Stimulated activated CD8-positive, alpha-beta memory T cell treated with anti-CD3 and anti-CD28 coated beads, Interleukin-7, amount 100 ng/mL, for 1 hour (primary cell): Measurements from ENCODE around the gene VTI1A.

ENCODE experiments used
- DNase-seq, 2 donors: peaks; one replicate each; pipeline ENCODE4 v3.0.0-alpha.2; 2020; ENCODE audit warnings: low read depth in 2 of 2

The VTI1A gene

DNA sequence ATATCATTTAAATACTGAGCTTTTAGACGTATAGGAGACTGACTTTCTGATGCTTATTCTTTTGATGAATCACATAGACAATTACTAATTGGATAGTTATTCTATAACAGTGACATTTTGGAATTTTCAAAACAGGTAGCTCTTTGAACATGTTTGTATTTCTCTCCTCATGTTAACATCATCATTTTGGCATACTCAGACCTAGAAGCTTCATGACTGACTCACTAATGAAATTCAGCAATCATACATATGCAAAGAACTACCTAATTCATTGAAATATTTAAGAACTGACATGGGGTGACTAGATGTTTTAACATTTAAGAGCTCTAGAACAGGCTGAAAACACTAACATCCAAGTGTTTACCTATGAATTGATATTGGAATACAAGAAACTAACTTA, 192.3 kb downstream of the VTI1A start:
- no peak for DNase-seq

DNA sequence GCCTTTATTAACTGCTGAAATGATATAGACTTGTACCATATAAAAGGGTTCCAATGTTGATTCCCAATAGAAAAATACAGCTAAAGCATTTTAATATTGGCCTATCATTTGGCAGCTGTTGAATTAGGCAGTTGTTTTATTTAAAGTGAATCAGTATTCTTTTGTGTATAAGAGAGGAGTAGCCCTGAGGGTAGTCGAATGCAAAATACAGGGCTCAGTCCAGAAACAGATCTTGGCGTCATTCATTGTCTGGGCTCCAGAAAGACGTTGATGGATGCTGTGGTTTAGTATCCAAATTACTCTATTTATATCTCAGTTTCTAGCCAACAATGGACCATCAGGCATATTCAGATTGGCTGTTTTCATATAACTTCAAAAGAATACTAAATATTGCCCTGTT, 193.6 kb downstream of the VTI1A start:
- DNase-seq = no peak

DNA sequence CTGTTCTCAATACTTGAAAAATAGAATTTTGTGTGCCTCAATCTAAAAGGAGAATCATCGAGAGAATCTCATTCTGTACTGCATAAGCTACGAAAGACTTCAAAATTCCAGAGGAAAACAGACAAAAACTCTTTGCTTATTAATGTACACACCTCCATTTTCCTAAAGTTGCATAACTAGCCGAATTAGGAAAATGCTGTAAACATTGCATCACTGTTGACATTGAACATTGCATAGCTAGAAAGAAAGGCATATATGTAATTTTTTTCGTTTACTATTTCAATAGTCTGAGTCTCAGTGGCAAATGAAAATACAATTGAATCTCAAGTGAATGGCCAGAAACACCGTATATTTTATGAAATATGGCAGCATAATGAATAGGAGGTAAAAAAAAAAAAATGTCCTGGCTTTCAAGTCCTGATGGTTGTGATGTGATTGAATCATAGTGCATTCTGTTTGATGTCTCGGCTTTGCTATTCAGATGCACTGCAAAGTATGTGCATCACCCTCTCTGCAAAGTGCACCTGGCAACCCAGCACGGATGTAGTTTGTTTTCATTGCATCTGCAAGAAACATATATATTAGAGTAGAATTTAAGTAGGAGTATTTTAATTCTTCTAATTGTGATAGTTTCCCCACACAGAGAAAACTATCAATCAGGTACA, 196.7 kb downstream of the VTI1A start:
- no peak for DNase-seq

DNA sequence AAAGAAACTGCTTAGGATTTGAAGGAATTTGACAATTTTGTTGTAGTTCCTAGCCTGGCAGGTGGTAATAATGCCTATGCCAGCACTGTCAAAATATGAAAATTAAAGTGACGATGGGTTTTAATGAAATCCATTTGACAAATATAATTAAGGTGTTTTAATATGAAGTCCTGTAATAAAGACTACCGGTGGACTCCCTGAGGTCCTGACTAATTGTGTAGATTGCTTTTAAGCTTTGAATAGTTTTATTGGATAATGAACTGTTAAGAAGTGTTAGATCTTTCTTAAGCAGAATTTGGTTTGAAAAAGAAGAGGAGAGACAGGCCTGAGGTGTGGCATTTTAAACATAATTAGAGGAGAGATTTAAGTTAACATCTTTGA, 197.2 kb downstream of the VTI1A start:
- DNase-seq = no peak

DNA sequence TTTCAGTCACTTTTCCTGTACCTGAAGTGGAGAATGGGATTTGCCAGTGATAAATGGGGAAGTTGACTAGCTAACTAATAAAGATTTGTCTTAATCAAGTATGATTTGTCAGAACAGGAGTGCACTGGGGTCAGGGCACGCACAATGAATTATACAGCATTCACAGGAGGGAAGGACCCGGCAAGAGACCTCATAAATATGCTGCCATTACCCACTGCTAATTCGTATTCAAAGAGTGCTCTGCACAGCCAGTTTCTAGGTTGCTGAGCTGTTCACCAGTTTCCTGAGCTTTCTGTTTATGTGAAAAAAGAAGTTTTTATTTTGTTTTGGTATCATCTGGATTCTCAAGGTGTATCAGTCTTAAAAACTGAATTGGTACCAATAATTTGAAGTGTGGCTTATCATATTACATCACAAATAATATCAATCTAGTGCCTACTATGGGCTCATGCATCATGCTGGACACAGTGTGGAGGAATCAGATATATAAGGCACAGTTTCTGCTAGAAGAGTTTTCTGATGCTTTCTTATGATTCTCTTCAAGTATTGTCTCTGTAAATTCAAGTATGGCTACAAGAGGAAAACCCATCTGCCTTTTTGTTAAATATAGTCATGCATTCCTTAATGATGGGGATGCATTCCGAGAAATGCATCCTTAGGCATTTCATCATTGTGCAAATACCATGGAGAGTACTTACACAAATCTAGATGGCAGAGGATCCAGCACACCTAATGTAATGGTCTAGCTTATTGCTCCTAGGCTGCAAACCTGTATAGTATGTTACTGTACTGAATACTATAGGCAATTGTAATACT, 202.2 kb downstream of the VTI1A start:
- DNase-seq = no peak

DNA sequence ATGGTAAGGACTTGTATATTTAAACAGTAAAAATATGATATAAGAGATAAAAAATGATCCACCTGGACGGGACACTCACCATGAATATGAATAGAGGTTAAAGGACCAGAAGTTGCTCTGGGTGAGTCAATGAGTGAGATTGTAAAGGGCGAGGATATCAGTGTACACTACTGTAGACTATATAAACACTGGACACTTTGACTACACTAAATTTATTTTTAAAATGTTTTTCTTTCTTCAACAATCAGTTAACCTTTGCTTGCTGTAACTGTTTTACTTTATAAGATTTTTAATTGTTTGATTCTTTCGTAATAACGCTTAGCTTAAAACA, 202.8 kb downstream of the VTI1A start:
- DNase-seq = no peak

DNA sequence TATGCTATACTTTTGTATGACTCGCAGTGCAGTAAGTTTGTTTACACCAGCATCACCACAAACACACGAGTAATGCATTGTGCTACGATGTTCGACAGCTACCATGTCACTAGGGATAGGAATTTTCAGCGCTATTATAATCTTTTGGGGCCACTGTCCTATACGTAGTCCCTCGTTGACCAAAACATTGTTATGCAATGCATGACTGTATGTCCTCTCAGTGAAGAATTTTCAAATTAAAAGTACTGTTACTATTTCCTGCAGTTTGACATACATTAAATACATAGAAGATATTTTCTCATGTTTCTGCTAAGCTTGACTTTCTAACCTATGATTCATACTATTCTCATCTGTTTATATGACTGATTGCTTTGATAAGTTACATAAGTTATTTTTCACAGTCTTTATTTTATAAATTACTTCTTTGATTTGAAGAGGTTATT, 203.6 kb downstream of the VTI1A start:
- DNase-seq = no peak

DNA sequence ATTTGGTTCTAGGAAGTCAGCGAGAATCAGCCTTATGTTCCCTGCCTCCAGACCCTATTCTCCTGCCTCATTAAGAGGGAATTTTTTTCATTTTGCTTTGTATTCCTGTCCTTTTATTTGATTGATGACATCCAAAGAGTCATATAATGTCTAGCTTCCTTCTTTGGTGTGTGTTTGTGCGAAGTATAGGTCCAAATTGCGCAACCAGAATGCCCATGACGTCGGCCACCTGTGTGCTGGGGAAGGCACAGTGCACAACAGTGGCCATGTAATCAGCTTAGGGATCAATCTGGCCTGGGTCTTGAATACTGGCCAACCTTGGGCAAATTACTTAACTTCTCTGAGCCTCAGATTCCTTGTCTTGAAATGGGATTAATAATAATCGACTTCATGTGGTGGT, 206.2 kb downstream of the VTI1A start:
- no peak for DNase-seq

DNA sequence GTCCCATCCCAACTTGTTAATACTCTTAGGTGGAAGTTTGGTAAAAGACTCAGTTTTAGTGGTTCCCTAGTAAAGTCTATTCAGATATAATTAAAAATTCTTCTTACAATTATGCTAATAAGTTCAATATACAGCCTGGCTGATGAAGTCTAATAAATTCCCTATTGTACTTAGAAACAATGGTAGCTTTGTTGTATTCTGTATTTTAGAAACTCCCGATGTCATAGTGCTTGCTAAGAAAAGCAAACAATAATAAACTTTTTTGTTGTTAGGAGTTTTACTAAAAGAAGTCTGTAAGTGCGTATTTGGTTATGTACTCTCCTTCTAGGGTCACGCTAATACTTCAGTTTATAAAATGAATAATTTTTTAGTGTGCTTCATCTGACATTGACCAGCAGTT, 206.8 kb downstream of the VTI1A start:
- DNase-seq = no peak

DNA sequence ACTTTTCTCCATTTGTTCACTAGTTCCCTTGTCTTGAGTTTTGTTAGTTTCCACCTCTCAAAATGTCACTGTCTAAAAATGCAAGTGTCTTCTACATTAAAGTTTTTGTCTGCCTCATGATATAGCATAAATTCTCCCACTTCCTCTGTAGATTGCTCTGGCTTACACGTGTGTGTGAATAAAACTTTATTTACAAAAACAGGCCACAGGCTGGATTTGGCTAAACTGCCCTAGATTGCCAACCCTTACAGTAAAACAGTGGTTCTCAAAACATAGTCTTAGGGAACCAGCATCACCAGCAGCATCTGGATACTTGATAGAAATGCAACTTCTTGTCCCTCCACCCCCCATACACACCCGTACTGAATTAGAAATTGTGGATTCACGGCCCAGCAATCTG, 207.8 kb downstream of the VTI1A start:
- no peak for DNase-seq

DNA sequence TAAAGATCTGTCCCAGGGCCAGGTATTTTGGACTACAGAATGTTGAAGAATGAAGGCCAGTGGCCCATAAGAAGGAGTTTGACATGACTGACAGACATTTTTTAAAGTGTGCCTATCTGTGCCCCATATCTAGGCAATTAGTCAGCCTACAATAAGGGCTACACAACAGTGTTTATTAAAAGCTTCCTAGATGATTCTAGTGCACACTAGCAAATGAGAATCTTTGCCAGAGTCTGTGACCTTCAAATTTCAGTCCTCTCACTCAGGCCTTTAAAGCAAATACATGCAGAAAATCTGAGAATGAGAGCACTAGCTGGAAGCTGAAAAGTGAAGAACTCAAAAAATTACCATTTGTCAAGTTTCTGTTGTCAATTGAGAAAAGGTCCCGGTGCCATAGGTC, 208.7 kb downstream of the VTI1A start:
- no peak for DNase-seq

DNA sequence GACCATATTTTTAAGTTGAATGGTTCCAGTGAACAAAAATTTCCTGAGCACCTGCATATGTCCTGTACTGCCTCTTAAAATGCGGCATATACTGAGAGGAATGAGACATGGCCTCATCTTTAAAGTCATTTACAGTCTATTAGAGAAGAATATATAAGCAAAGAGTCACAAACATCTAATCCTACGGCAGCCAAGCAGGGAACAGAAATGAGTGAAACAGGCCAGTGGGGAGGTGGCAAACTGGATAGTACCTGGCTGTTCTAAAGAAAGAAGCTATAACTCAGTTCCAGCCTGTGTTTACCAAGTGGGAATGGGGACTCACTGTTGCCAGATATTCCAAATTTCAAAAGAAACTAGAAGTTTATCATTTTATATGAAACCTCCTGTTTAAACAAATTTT, 211.4 kb downstream of the VTI1A start:
- no peak for DNase-seq

DNA sequence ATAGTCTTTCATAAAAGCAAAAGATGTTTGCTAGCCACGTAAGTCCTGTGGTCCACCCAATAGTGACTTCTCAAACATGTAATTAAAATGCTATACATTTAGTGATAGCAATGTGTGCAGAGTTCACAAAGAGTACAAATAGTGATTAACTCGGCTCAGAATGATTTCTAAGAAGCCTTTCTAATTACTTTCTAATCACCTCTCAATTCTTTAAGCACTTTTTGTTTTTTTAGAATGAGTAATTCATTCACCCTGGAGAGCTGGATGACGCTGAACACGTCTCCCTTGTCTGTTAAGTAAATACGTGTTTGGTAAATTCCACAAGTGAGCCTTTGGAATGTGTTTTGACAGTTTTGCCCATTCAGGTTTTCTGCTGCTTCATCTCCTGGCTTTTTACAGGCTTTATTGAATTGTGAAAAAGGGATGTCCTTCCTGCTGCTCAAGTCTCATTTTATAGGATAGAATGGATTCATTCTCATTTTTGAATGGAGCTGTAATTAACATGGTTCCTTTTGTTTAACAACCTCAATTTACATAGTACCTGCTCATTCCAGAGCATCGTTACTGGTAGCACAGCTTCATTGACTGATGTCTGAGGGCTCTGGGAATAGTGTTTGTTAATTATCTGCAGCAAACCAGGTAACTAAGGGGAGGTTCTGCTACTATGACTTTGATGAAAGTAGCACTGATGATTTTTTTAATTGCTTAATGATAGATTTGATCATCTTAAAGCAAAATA, 212.1 kb downstream of the VTI1A start:
- no peak for DNase-seq

DNA sequence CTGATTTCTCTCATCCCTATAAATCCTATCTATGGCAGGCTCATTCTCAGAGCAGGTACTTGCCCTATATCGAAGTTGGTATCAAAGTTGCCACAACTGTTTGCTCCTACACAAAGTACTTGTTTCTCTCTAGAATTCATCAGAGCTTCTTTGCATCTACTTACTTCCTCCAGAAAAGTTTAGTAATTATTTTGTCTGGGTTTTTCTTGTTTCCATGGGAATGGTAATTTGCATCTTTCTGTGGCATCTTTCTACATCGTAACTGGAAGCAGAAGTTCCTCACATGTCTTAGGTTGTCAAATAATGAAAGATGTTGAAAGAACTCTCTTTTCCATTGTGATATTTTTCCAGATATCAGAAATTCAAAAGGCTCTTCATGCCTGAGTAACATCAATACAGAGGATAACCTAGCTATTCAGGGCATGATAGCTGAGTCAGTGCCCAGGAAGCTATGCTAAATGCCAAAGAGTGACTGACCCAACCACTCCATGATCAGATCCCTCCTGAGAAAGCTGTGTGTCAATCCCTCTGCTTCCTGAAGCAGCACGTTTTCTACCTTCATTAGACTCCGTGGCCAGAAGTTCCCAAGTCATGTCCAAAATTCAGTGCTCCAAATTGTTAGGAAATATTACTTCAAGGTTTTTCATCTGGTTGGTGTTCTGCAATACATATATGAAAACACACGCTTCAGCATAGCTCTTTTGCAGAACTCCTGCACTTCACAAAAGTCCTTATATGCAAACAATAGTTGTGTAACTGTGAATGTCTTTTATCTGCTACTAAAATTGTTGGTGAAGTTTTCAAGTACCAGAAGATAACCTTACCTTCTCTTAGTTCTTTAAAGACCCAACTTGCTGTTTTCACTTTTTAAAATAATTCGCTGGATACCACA, 216.5 kb downstream of the VTI1A start:
- no peak for DNase-seq

DNA sequence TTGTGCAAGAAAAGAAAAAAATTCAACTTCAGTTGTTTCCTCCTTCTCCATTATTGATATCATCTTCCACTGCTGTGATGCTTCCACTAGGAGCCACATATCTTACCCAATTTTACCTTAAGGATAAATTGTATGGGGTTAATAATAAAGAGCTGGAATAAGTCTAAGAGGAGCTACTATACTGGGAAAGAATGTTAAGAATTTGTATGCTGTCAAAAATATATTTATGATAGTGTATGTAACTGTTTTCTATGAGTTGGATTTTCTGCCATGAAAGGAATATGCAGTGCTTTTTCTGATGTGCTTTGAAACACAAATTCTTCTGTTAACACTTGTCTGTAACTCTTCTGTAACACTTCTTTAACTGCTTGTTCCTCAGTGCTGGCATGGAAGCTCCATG, 219.1 kb downstream of the VTI1A start:
- no peak for DNase-seq

DNA sequence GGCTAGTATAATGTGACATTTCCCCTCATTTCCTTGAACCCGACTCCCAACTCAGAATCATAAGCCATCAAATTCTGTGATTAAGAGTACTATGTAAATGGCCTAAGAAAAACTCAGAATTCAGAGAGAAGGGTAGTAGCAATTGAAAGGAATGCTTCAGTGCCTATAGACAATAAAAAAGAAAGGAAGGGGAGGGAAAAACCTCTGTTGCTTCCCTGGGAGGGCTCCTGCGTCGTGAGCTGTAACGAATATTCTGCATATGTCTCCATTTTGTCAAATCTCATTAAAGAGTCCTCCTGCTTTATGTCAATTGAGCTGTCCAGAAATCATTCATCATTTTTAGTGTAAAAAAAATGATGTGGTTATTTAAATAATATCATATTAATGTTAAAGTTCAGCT, 223.0 kb downstream of the VTI1A start:
- no peak for DNase-seq

DNA sequence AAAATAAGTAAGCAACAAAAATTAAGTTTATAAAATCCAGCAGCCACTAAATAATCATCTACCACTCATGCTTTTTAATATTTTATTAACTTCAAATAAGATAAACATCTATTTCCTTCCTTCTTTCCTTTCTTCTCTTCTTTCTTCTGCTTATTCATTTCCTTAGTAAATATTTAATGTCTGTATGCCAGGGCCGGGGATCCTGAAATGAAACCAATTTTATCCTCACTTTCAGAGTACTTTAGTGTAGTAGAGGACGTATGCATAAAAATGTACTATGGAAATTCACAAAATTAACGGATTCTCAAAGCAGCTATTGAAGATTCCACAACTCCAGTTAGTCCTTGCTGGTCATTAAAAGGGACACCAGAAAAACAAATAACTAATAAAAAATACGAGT, 224.7 kb downstream of the VTI1A start:
- DNase-seq = no peak

DNA sequence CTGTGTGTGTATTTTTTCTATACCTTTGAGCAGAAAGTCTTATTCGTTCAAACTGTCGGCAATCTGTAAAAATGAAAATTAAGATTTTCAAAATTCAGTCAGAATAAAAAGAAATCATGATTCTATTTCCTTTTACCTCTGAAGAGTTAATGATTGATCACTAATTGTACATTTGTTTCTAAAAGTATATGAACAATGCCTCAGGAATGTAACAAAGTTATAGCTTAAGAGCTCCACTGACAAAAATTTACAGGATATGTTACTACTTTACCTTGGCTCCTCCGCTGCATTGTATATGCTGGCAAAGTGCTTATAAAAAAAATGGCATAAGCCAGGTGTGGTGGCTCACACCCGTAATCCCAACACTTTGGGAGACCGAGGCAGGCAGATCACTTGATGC, 225.7 kb downstream of the VTI1A start:
- DNase-seq = no peak

DNA sequence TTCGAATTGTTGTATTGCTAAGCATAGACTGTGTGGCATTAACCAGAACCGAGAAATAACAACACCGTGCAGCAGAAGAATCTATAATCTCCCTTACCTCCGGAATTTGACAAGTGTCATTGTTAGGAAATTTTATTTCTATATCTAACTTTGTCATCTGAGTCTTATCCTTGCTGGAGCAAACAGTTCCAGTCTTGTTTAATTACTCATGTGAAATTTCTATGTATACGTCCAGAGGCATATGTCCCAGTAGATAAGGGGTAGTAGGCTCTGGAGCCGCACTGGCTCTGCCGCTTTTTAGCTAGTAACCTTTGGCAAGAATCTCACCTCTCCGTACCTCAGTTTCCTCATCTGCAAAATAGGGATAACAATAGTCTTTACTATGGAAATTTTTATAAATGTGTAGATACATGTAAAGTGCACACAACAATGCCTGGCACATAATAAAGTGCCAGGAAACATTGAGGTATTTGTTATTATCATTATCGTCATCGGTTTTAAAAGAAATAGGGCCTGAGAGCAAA, 228.6 kb downstream of the VTI1A start:
- no peak for DNase-seq

DNA sequence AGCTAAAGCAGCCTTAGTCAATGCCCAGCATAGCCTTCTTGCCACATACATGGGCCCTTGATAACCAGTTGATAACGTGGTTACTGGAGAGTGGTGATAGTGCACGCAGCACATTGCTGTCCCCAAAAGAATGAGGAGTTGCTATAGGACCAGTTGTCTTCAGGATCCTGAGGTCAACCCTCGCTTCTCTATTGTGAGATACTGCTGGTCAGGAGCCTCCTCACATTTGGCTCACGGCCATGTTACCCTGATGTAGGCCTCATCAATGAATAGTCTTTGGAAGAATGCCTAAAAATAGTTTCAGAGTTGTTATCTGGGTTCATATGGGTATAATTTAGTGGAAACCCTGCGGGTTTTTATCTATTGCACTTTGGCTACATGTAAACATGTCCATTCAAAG, 230.7 kb downstream of the VTI1A start:
- no peak for DNase-seq

DNA sequence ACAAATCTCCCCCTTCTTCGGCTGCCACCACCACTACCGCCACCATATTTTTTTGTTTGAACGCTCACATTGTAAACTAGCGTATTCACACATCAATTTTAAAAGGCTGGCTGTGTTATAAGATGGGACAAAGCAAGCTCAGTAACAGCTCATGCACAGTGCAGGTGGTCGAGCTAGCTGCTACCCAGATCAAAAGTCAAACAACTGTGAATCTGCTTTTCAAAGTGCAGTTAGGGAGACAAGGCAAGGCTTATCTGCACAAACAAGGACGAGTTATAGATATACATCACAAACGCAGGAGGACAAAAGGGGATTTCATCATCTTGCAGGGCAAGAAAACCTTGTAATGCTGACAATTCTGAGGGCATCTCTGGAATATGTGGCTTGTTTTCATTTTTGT, 231.6 kb downstream of the VTI1A start:
- DNase-seq = no peak

DNA sequence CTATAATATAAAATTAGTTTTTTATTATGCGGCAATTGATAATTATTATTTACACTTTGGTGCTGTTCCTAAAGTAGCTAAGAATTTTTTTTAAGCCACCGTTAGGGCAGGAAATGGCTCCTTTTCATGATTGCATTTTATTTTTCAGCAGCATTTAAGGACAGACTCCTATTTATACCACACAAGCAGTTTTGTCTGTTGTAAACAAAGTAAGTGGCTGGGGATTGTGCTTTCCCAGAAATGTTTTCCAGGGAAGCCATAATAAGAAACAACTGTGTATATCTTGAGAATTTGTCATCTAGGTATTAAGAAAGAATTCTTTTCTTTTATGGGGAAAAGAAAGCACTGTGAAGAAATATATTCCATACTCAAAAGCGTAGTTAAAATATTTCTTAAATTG, 232.0 kb downstream of the VTI1A start:
- no peak for DNase-seq
